Measurements from ENCODE around the gene MEAK7.

MEAK7 gene

GRCh38 chr16:84483882-84484565 lies 20.4 kb downstream of the MEAK7 start:
- H2AFZ ChIP-seq (ENCODE audit: low read length), result no peak overlapping the region
- no peaks in the 10 kb centered on the region for H3K4me1 ChIP-seq (ENCODE audit: control insufficient read depth in 2 of 2, insufficient read depth in 1 of 2, low read depth in 1 of 2, low read length in 2 of 2)
- no peak overlapping the region for H4K8ac ChIP-seq (ENCODE audit: low read depth, low read length)
- no peak overlapping the region for H3K4ac ChIP-seq (ENCODE audit: low read length)
- WGBS, 2 donors (ENCODE audit: extremely low coverage in 2 of 2, insufficient read length in 2 of 2, insufficient replicate concordance in 1 of 2), result no CpG with 5 or more reads among the region's 19 CpGs
- no peaks in the 10 kb centered on the region for H3K27me3 ChIP-seq (ENCODE audit: control insufficient read depth in 3 of 3, insufficient read depth in 3 of 3, low read depth in 1 of 3, low read length in 3 of 3)
- H3K9ac ChIP-seq (ENCODE audit: low read depth, low read length, poor library complexity), result no peak overlapping the region
- no peak overlapping the region for H3K23ac ChIP-seq (ENCODE audit: low read depth, low read length, poor library complexity)
- H4K91ac ChIP-seq (ENCODE audit: low read depth, low read length, poor library complexity), result no peak overlapping the region
- no peak overlapping the region for H3K4me3 ChIP-seq (ENCODE audit: low read length in 2 of 2)
- no peak overlapping the region for H2BK12ac ChIP-seq (ENCODE audit: low read length)
- no peak for DNase-seq (ENCODE audit: low spot score)
- H2BK15ac ChIP-seq (ENCODE audit: low read length), result no peak overlapping the region
- no peak overlapping the region for H3K4me2 ChIP-seq (ENCODE audit: insufficient read depth, low read length, poor library complexity, severe bottlenecking)
- H2BK120ac ChIP-seq (ENCODE audit: low read depth, low read length), result no peak overlapping the region
- H2AK5ac ChIP-seq (ENCODE audit: low read depth, low read length), result no peak overlapping the region
- H3K9me3 ChIP-seq (replicated peaks in 1 of 2; ENCODE audit: control insufficient read depth in 2 of 2, insufficient read depth in 1 of 2, low read depth in 1 of 2, low read length in 2 of 2), result no peaks in the 10 kb centered on the region
- H3K18ac ChIP-seq (ENCODE audit: low read length), result no peak overlapping the region
- no peaks in the 10 kb centered on the region for H3K79me1 ChIP-seq (ENCODE audit: low read depth, low read length)
- no peak overlapping the region for H3K27ac ChIP-seq (replicated peaks; ENCODE audit: low read length)
- H3K36me3 ChIP-seq (replicated peaks in 1 of 2; ENCODE audit: control insufficient read depth in 2 of 2, insufficient read depth in 2 of 2, low read length in 2 of 2), result peaks cover 14 to 78% of the 10 kb centered on the region in 2 donors
- no peak overlapping the region for H2BK5ac ChIP-seq (ENCODE audit: low read length)
- H3K14ac ChIP-seq (ENCODE audit: low read length), result no peak overlapping the region

DNA sequence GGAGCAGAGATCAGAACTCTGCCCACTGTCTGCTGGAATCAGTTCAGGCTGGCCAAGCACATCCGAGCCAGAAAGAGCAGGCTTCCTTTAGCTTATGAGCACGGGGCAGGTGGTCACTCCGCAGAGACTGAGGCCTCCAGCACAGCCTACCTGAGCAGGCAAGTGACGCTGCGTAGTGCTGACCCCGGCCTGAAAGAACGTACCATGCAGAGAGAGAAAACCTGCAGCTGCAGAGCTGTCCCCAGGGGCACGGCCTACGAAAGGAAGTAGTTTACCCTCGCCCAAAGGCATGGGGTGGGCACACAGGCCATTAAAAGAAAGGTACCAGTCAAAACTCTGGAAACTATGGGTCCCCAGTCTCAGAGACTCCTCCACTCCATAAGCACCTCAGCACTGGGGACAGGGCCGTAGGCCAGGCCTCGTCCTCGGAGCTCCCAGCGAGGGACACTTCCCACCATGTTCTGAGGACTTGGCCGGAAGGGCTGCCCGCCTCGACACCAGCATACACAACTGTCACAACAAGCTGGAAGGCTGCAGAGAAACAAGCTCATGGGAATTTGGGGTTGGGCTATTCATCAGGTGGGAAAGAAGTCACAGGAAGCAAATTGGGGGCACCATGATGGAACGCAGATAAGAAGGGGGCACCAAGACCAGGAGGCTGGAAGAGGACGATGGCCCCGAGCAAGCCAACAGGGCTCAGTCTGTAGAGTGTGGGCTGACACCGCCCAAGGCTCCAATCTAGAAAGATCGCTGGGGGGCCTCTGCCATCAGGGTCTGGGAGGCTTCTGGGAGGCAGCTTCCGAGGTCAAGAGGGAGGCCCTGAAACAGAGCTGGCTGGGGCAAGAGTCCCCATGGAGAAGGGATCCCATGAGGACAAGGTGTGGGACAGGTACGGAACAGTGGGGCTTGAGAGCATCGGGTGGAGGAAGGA lies 21.2 kb downstream of the MEAK7 start:
- H3K79me1 ChIP-seq (ENCODE audit: low read depth, low read length), result no peaks in the 10 kb centered on the region
- no peak overlapping the region for H2BK120ac ChIP-seq (ENCODE audit: low read depth, low read length)
- H2BK15ac ChIP-seq (ENCODE audit: low read length), result no peak overlapping the region
- no peak overlapping the region for H3K4me2 ChIP-seq (ENCODE audit: insufficient read depth, low read length, poor library complexity, severe bottlenecking)
- no peak for DNase-seq (ENCODE audit: low spot score)
- no peak overlapping the region for H4K91ac ChIP-seq (ENCODE audit: low read depth, low read length, poor library complexity)
- H3K27ac ChIP-seq (replicated peaks; ENCODE audit: low read length), result no peak overlapping the region
- no peak overlapping the region for H3K18ac ChIP-seq (ENCODE audit: low read length)
- H3K23ac ChIP-seq (ENCODE audit: low read depth, low read length, poor library complexity), result peak overlapping the region; percentile 36
- WGBS, 2 donors (ENCODE audit: extremely low coverage in 2 of 2, insufficient read length in 2 of 2, insufficient replicate concordance in 1 of 2), result no CpG with 5 or more reads among the region's 25 CpGs
- peak overlapping the region; percentile 13 for H3K9ac ChIP-seq (ENCODE audit: low read depth, low read length, poor library complexity)
- no peak overlapping the region for H2BK5ac ChIP-seq (ENCODE audit: low read length)
- no peaks in the 10 kb centered on the region for H3K27me3 ChIP-seq (ENCODE audit: control insufficient read depth in 3 of 3, insufficient read depth in 3 of 3, low read depth in 1 of 3, low read length in 3 of 3)
- peak overlapping the region; percentile 63 for H3K14ac ChIP-seq (ENCODE audit: low read length)
- H3K9me3 ChIP-seq (replicated peaks in 1 of 2; ENCODE audit: control insufficient read depth in 2 of 2, insufficient read depth in 1 of 2, low read depth in 1 of 2, low read length in 2 of 2), result no peaks in the 10 kb centered on the region
- no peak overlapping the region for H2BK12ac ChIP-seq (ENCODE audit: low read length)
- peaks cover 16 to 77% of the 10 kb centered on the region in 2 donors for H3K36me3 ChIP-seq (replicated peaks in 1 of 2; ENCODE audit: control insufficient read depth in 2 of 2, insufficient read depth in 2 of 2, low read length in 2 of 2)
- H2AFZ ChIP-seq (ENCODE audit: low read length), result no peak overlapping the region
- no peaks in the 10 kb centered on the region for H3K4me1 ChIP-seq (ENCODE audit: control insufficient read depth in 2 of 2, insufficient read depth in 1 of 2, low read depth in 1 of 2, low read length in 2 of 2)
- H3K4ac ChIP-seq (ENCODE audit: low read length), result no peak overlapping the region
- H3K4me3 ChIP-seq (ENCODE audit: low read length in 2 of 2), result no peak overlapping the region
- H4K8ac ChIP-seq (ENCODE audit: low read depth, low read length), result no peak overlapping the region
- no peak overlapping the region for H2AK5ac ChIP-seq (ENCODE audit: low read depth, low read length)

DNA sequence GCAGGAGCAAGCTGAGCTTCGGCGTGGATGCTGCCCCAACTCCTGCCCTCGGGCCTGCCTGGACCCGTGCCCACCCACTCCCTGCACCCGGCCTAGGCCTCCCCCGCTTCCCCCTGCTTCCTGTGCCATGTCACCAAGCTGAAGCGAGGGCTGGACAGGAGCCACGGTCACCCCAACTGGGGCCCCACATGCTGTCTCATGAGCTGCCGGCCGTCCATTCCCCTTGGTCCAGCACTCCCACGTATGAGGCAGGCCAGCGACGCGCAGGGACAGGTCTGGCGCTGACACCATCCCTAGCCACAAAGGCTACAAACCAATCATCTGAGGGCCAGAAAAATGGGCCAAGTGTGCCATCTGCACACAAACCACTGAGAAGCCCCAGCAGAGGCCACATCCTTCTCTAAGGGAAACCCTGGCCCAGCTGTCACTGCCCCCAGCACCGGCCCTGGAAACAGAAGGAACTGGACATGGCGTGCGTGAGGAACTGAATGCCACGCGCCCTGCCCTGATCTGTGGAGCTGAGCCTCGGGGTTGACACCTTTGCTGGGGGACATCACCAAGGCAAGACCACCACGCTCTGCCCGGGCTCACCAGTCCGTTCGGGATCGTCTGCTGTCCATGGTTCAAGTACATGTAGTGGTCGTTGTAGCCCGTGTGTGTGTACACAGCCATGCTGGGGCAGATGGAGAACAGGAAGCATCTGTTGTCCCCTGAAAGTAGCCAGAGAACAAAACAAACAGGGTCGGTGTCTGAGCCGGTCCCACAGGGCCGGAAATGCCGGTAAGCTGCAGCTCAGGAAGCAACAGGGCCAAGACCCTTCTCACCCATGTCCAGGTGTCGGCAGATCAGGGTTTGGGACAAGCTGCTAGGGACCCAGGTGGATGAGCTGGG lies 22.2 kb downstream of the MEAK7 start:
- H2AFZ ChIP-seq (ENCODE audit: low read length), result no peak overlapping the region

More for the DNA sequence above, 22.2 kb downstream of the MEAK7 start:
- H3K9ac ChIP-seq (ENCODE audit: low read depth, low read length, poor library complexity), result peak overlapping the region; percentile 67
- H4K91ac ChIP-seq (ENCODE audit: low read depth, low read length, poor library complexity), result no peak overlapping the region
- H3K4ac ChIP-seq (ENCODE audit: low read length), result no peak overlapping the region
- no peak overlapping the region for H3K27ac ChIP-seq (replicated peaks; ENCODE audit: low read length)
- no peak overlapping the region for H3K4me2 ChIP-seq (ENCODE audit: insufficient read depth, low read length, poor library complexity, severe bottlenecking)
- H3K79me1 ChIP-seq (ENCODE audit: low read depth, low read length), result no peaks in the 10 kb centered on the region
- no peak overlapping the region for H4K8ac ChIP-seq (ENCODE audit: low read depth, low read length)
- peaks cover 16 to 68% of the 10 kb centered on the region in 2 donors for H3K36me3 ChIP-seq (replicated peaks in 1 of 2; ENCODE audit: control insufficient read depth in 2 of 2, insufficient read depth in 2 of 2, low read length in 2 of 2)
- no peak overlapping the region for H2BK15ac ChIP-seq (ENCODE audit: low read length)
- no peak overlapping the region for H3K14ac ChIP-seq (ENCODE audit: low read length)
- H3K9me3 ChIP-seq (replicated peaks in 1 of 2; ENCODE audit: control insufficient read depth in 2 of 2, insufficient read depth in 1 of 2, low read depth in 1 of 2, low read length in 2 of 2), result no peaks in the 10 kb centered on the region
- WGBS, 2 donors (ENCODE audit: extremely low coverage in 2 of 2, insufficient read length in 2 of 2, insufficient replicate concordance in 1 of 2), result no CpG with 5 or more reads among the region's 33 CpGs
- H2BK120ac ChIP-seq (ENCODE audit: low read depth, low read length), result no peak overlapping the region
- H3K27me3 ChIP-seq (ENCODE audit: control insufficient read depth in 3 of 3, insufficient read depth in 3 of 3, low read depth in 1 of 3, low read length in 3 of 3), result no peaks in the 10 kb centered on the region
- no peak overlapping the region for H3K23ac ChIP-seq (ENCODE audit: low read depth, low read length, poor library complexity)
- no peak for DNase-seq (ENCODE audit: low spot score)
- H3K4me1 ChIP-seq (ENCODE audit: control insufficient read depth in 2 of 2, insufficient read depth in 1 of 2, low read depth in 1 of 2, low read length in 2 of 2), result no peaks in the 10 kb centered on the region
- no peak overlapping the region for H3K4me3 ChIP-seq (ENCODE audit: low read length in 2 of 2)
- H2BK12ac ChIP-seq (ENCODE audit: low read length), result no peak overlapping the region
- no peak overlapping the region for H2BK5ac ChIP-seq (ENCODE audit: low read length)
- H2AK5ac ChIP-seq (ENCODE audit: low read depth, low read length), result no peak overlapping the region
- peak overlapping the region; percentile 55 for H3K18ac ChIP-seq (ENCODE audit: low read length)

Data from neuronal stem cell (in vitro differentiated cells).